Kidney (tissue), 14 donors: ENCODE measurements around the gene TRAK1. TPM values are rescaled to one million over a fixed set of nuclear protein-coding genes. Genes with fewer than 3 reads are reported as not detected.

Experiments
- DNase-seq, 5 donors: peaks; one replicate each; pipeline ENCODE4 v3.0.0-alpha.2; 2013 to 2020
- FAIRE-seq: peaks from 2 replicates; lab custom pipeline; 2012; peaks lifted over from hg19 to GRCh38; lab: Jason Lieb, UNC
- H3K27ac ChIP-seq, 2 donors: one replicate each; pipeline ENCODE4 v1.7.0; 2013; ENCODE audit warnings: low read depth in 2 of 2, low read length in 2 of 2, inconsistent platforms in 1 of 2
- H3K27me3 ChIP-seq: one replicate; pipeline ENCODE4 v1.7.1; 2013; ENCODE audit warnings: low read length, inconsistent platforms; ENCODE audit not compliant: control insufficient read depth, insufficient read depth
- H3K36me3 ChIP-seq, 3 donors: one replicate each; pipeline versions ENCODE4 v1.7.0 to v1.7.1; 2013; ENCODE audit warnings: low read length in 3 of 3, control low read depth in 1 of 3, inconsistent platforms in 1 of 3; ENCODE audit not compliant: insufficient read depth in 3 of 3, control insufficient read depth in 2 of 3
- H3K4me1 ChIP-seq, 3 donors: one replicate each; pipeline versions ENCODE4 v1.7.0 to v1.7.1; 2013; ENCODE audit warnings: low read length in 3 of 3, inconsistent platforms in 1 of 3, low read depth in 1 of 3; ENCODE audit not compliant: control insufficient read depth in 2 of 3, insufficient read depth in 2 of 3
- H3K4me3 ChIP-seq, 3 donors: one replicate each; pipeline versions ENCODE4 v1.7.0 to v1.8.1; 2013; ENCODE audit warnings: low read length in 3 of 3, control low read depth in 1 of 3, inconsistent platforms in 1 of 3
- H3K9ac ChIP-seq, 3 donors: one replicate each; pipeline versions ENCODE4 v1.7.0 to v1.7.1; 2013; ENCODE audit warnings: low read length in 3 of 3, control low read depth in 1 of 3, inconsistent platforms in 1 of 3
- H3K9me3 ChIP-seq, 3 donors: one replicate each; pipeline versions ENCODE4 v1.7.0 to v1.7.1; 2013; ENCODE audit warnings: low read length in 3 of 3, control low read depth in 1 of 3, inconsistent platforms in 1 of 3; ENCODE audit not compliant: control insufficient read depth in 2 of 3, insufficient read depth in 1 of 3
- CTCF ChIP-seq: IDR thresholded peaks from 3 replicates; pipeline ENCODE4 v1.5.1; 2012; ENCODE audit warnings: mild to moderate bottlenecking, moderate library complexity, borderline replicate concordance; ENCODE audit not compliant: insufficient read depth; ENCODE audit errors: extremely low read depth
- intact Hi-C: fragments of 100-400 bp; cut with DNase I; formaldehyde crosslinking; loops from one replicate; pipeline ENCODE4 v1.11.1; 2022
- polyA plus RNA-seq: library from polyadenylated mRNA; stranded (reverse); fragments of 350-450 nt; fragmentation: Illumina TruSeq; extraction: RNeasy Lipid Tissue Mini Kit (QIAGEN cat#74804); gene quantifications from one replicate; pipeline ENCODE4 v1.2.3, GENCODE V29; 2014; ENCODE audit warnings: low read depth, low replicate concordance; ENCODE audit not compliant: insufficient read depth
- total RNA-seq: library from RNA; stranded (reverse); fragmentation: NEBNext Ultra II Directional; extraction: Animal tissue kit (Norgen Biotek cat#: 25700); gene quantifications from one replicate; pipeline ENCODE4 v1.2.1, GENCODE V29; 2021
- donor health status: control.
- donor health status: control.
- donor health status: control.
- donor health status: control.
- donor health status: control.
- donor health status: DM: yes; HTN: yes; CAD: no.
- donor health status: Normal renal cell carcinoma (clear cell type).

Gene TRAK1
- total and polyA plus RNA-seq, 2 donors from 2014 or later, result 16.2 to 41.0 TPM

GRCh38 chr3:42164656-42165055 lies 73.5 kb downstream of the TRAK1 start:
- H3K9me3 ChIP-seq, result no peaks in the 10 kb centered on the region
- no peak overlapping the region for H3K4me3 ChIP-seq
- TF ChIP-seq CTCF, result no peak
- intact Hi-C loops, result no loop called here
- no peak for FAIRE-seq
- peaks cover 0 to 26% (median 6%) of the 10 kb centered on the region in 3 donors for H3K4me1 ChIP-seq
- H3K27ac ChIP-seq, result no peak overlapping the region
- H3K9ac ChIP-seq, result no peak overlapping the region
- DNase-seq, result no peak
- no peaks in the 10 kb centered on the region for H3K27me3 ChIP-seq
- no peaks in the 10 kb centered on the region for H3K36me3 ChIP-seq

DNA sequence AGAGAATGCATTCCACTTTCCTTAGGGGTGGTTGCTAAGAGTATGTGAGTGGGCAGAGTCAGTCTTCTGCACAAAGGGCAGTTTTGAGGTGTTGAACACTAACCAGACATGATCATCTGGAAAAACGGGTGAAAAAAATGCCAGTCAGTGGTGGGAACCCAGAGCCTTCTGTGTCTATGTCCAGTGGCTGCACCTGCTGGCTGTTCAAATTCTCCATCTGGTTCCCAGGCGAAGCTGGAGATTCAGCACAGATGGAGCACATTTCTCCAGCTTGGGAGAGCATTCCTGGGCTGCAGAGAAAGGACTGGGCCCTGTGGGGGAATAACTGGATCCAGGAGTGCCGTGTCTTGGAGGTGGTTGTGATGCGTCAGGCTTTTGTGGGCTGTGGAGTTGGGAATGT lies 74.1 kb downstream of the TRAK1 start:
- H3K27ac ChIP-seq, result no peak overlapping the region
- intact Hi-C loops, result no loop called here
- no peak overlapping the region for H3K9ac ChIP-seq
- H3K9me3 ChIP-seq, result no peaks in the 10 kb centered on the region
- no peaks in the 10 kb centered on the region for H3K27me3 ChIP-seq
- no peaks in the 10 kb centered on the region for H3K36me3 ChIP-seq
- FAIRE-seq (no peak), DNase-seq (no peak)
- H3K4me3 ChIP-seq, result no peak overlapping the region
- peaks cover 0 to 25% (median 4%) of the 10 kb centered on the region in 3 donors for H3K4me1 ChIP-seq
- no peak for TF ChIP-seq CTCF

DNA sequence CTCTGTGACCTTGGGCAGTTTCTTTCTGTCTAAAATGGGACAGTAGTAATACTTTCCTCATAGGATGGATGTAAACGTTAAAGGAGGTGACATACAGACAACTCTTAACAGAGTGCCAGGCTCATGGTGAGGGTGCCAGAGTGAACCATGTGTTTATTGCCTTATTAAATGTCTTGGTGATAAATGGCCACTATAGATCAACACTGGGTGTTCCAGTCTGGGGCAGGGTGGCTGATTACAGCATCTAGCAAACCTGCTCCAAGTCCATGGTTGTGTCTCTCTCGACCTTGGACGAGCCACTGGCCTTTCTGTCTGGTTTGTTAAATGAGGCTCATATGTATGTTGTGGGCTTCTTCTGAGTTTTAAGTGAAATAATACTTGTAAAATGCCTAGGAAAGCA lies 75.1 kb downstream of the TRAK1 start:
- Histone ChIP-seq H3K27ac (peak overlapping the region in 1 of 2 donors; percentile 4), H3K9me3 (no peaks in the 10 kb centered on the region)
- no peak for FAIRE-seq

More for the DNA sequence above, 75.1 kb downstream of the TRAK1 start:
- no peak for DNase-seq
- no peaks in the 10 kb centered on the region for H3K36me3 ChIP-seq
- H3K9ac ChIP-seq, result no peak overlapping the region
- intact Hi-C loops, result no loop called here
- no peak overlapping the region for H3K4me3 ChIP-seq
- no peak for TF ChIP-seq CTCF
- H3K4me1 ChIP-seq, result peaks cover 0 to 25% (median 3%) of the 10 kb centered on the region in 3 donors
- H3K27me3 ChIP-seq, result no peaks in the 10 kb centered on the region
